A673 (cell line): ENCODE measurements around the gene KAZN. TPM values are rescaled to one million over a fixed set of nuclear protein-coding genes. Genes with fewer than 3 reads are reported as not detected.

Source experiments
- BruUV-seq: library from RNA; stranded (reverse); fragments of 400-500 nt; replicated peaks from 2 replicates; lab custom pipeline; 2021; lab: Mats Ljungman, UMichigan
- CTCF ChIA-PET: fragments of 300-600 bp; sonication (Branson Sonifier 250); formaldehyde crosslinking; loops from one replicate; lab custom pipeline; 2022; ENCODE audit warnings: antibody characterized with exemption; lab: Charles Lee
- POLR2A ChIA-PET: fragments of 300-600 bp; sonication (Branson Sonifier 250); formaldehyde crosslinking; loops from one replicate; lab custom pipeline; 2022; ENCODE audit warnings: antibody characterized with exemption; ENCODE audit not compliant: low non-redundant PET; lab: Charles Lee
- DNase-seq: peaks from one replicate; pipeline ENCODE4 v3.0.0-alpha.2; 2015; ENCODE audit warnings: low spot score
- H3K27ac ChIP-seq: fragments of 200-600 bp; sonication (generic); 2 replicates; pipeline ENCODE4 v1.5.1; 2016; ENCODE audit warnings: mixed run types, low read depth, mild to moderate bottlenecking, mixed read lengths, antibody characterized with exemption, low read length; ENCODE audit not compliant: poor library complexity, severe bottlenecking
- H3K27me3 ChIP-seq: fragments of 200-600 bp; sonication (generic); replicated peaks from 2 replicates; pipeline ENCODE4 v1.6.1; 2017; ENCODE audit warnings: mixed run types, low read depth, mild to moderate bottlenecking, mixed read lengths, antibody characterized with exemption, low read length; ENCODE audit not compliant: insufficient read depth, poor library complexity
- H3K36me3 ChIP-seq: fragments of 200-600 bp; sonication (generic); 2 replicates; pipeline ENCODE4 v1.6.1; 2016; ENCODE audit warnings: mixed run types, mild to moderate bottlenecking, mixed read lengths, antibody characterized with exemption, low read length; ENCODE audit not compliant: insufficient read depth, poor library complexity, severe bottlenecking
- H3K4me1 ChIP-seq: fragments of 200-600 bp; sonication (generic); 2 replicates; pipeline ENCODE4 v1.6.1; 2017; ENCODE audit warnings: mixed run types, mild to moderate bottlenecking, mixed read lengths, antibody characterized with exemption, low read length; ENCODE audit not compliant: insufficient read depth, poor library complexity, severe bottlenecking
- H3K4me3 ChIP-seq: fragments of 200-600 bp; sonication (generic); 2 replicates; pipeline ENCODE4 v1.5.1; 2016; ENCODE audit warnings: low read depth, mixed run types, mild to moderate bottlenecking, mixed read lengths, low read length; ENCODE audit not compliant: poor library complexity, severe bottlenecking
- H3K9me3 ChIP-seq: fragments of 200-600 bp; sonication (generic); 2 replicates; pipeline ENCODE4 v1.6.1; 2016; ENCODE audit warnings: mixed run types, low read depth, mild to moderate bottlenecking, mixed read lengths, antibody characterized with exemption, low read length; ENCODE audit not compliant: poor library complexity, severe bottlenecking
- EZH2 ChIP-seq: fragments of 200-600 bp; sonication (generic); IDR thresholded peaks from 2 replicates; pipeline ENCODE4 v1.6.1; 2017; ENCODE audit warnings: borderline replicate concordance, low read depth, mild to moderate bottlenecking, mixed read lengths, antibody characterized with exemption, low read length; ENCODE audit not compliant: poor library complexity, severe bottlenecking
- intact Hi-C: fragments of 100-400 bp; cut with micrococcal nuclease; formaldehyde crosslinking; loops from one replicate; pipeline ENCODE4 v1.10.0; 2022; ENCODE audit not compliant: unreplicated experiment
- total RNA-seq: library from RNA; stranded (reverse); gene quantifications from 2 replicates; pipeline ENCODE4 v1.2.3, GENCODE V29; 2021
- TF ChIP-seq, protein P1 (sequence below): fragments of 300-800, 200-600 bp; sonication (generic); conservative IDR thresholded peaks from 2 replicates; pipeline ENCODE4 v1.5.1; 2017; ENCODE audit warnings: low read depth, mild to moderate bottlenecking, antibody characterized with exemption, low read length, moderate library complexity, mixed read lengths

KAZN gene
- total RNA-seq, 1 experiment from 2014 or later: 8.0 TPM

DNA sequence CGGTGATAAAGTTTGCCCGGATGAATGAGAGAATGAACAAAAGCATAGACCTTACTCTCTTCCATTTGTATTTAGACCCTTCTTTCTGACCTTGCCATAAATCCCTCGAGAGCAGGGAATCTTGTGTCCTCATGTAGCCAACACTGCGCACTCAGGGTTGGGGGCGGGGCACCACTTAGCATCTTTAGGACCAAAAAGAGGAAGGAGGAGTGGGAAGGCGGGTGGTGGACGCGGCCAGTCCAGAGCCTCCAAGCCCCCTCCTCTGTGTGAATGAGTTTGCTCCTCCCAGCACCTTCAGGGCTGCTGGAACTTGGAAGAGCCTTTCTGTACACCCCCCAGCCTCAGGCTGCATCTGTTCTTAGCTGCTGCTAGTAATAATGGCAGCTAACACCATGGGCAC is 413.2 kb downstream of the KAZN start:
- BruUV-seq: no TSS peak
- no peak overlapping the region for H3K4me3 ChIP-seq
- H3K27ac ChIP-seq: no peak overlapping the region
- no peak for DNase-seq
- intact Hi-C loops: no loop called here
- CTCF ChIA-PET: no interaction called here
- H3K4me1 ChIP-seq: no peaks in the 10 kb centered on the region
- no peaks in the 10 kb centered on the region for H3K36me3 ChIP-seq
- TF ChIP-seq, protein P1, sequence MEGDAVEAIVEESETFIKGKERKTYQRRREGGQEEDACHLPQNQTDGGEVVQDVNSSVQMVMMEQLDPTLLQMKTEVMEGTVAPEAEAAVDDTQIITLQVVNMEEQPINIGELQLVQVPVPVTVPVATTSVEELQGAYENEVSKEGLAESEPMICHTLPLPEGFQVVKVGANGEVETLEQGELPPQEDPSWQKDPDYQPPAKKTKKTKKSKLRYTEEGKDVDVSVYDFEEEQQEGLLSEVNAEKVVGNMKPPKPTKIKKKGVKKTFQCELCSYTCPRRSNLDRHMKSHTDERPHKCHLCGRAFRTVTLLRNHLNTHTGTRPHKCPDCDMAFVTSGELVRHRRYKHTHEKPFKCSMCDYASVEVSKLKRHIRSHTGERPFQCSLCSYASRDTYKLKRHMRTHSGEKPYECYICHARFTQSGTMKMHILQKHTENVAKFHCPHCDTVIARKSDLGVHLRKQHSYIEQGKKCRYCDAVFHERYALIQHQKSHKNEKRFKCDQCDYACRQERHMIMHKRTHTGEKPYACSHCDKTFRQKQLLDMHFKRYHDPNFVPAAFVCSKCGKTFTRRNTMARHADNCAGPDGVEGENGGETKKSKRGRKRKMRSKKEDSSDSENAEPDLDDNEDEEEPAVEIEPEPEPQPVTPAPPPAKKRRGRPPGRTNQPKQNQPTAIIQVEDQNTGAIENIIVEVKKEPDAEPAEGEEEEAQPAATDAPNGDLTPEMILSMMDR: no peak
- no peak for TF ChIP-seq EZH2
- POLR2A ChIA-PET: no interaction called here
- H3K27me3 ChIP-seq: no peaks in the 10 kb centered on the region
- H3K9me3 ChIP-seq: no peaks in the 10 kb centered on the region

DNA sequence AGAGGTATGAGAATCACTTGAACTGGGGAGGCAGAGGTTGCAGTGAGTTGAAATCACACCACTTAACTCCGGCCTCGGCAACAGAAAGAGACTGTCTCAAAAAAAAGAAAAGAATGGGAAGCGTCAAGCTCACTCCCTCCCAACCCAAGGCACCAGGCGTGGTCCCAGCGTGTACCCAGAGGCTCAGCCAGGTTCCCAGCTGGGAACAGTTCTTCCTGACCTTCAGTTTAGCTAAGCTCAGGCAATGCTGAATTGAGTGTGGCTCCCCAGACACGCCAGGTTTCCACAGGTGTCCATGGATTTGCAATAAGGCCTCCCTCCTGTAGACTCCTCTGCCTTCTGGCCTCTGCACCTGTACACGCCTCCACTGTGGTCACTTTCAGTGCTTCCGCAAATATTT is 414.3 kb downstream of the KAZN start:
- POLR2A ChIA-PET: no interaction called here

GRCh38 chr1:15013767-15014166 is 415.3 kb downstream of the KAZN start:
- no TSS peak for BruUV-seq
- Histone ChIP-seq H3K9me3 (no peaks in the 10 kb centered on the region), H3K4me3 (no peak overlapping the region), H3K4me1 (no peaks in the 10 kb centered on the region), H3K27ac (no peak overlapping the region), H3K36me3 (no peaks in the 10 kb centered on the region), H3K27me3 (no peaks in the 10 kb centered on the region)
- TF ChIP-seq, protein P1: no peak
- TF ChIP-seq EZH2: no peak
- DNase-seq: no peak
- intact Hi-C loops: no loop called here
- ChIA-PET POLR2A (no interaction called here), CTCF (no interaction called here)

More for the DNA sequence above, 414.3 kb downstream of the KAZN start:
- H3K9me3 ChIP-seq: no peaks in the 10 kb centered on the region
- BruUV-seq: no TSS peak
- no peak overlapping the region for H3K27ac ChIP-seq
- intact Hi-C loops: no loop called here
- H3K27me3 ChIP-seq: no peaks in the 10 kb centered on the region
- H3K4me3 ChIP-seq: no peak overlapping the region
- no peak for DNase-seq
- TF ChIP-seq EZH2: no peak
- TF ChIP-seq, protein P1: no peak
- H3K4me1 ChIP-seq: no peaks in the 10 kb centered on the region
- no peaks in the 10 kb centered on the region for H3K36me3 ChIP-seq
- CTCF ChIA-PET: interaction anchor here (0.5 kb wide), 1 partner anchor 34 kb away, joined by 3 read pairs; no protein-coding TSS in a partner anchor
